A549 treated with RU486 at 1 μM for 4 hours (cell line): ENCODE data around the gene ANKAR. TPM values are rescaled to one million over a fixed set of nuclear protein-coding genes. Genes with fewer than 3 reads are reported as not detected.

Experiments used
- total RNA-seq: library from RNA; stranded (reverse); fragments of 200-300 nt; extraction: Qiagen RNA extraction; gene quantifications from 5 replicates; pipeline ENCODE4 v1.2.3, GENCODE V29; 2022; ENCODE audit warnings: low read depth

ANKAR gene, protein sequence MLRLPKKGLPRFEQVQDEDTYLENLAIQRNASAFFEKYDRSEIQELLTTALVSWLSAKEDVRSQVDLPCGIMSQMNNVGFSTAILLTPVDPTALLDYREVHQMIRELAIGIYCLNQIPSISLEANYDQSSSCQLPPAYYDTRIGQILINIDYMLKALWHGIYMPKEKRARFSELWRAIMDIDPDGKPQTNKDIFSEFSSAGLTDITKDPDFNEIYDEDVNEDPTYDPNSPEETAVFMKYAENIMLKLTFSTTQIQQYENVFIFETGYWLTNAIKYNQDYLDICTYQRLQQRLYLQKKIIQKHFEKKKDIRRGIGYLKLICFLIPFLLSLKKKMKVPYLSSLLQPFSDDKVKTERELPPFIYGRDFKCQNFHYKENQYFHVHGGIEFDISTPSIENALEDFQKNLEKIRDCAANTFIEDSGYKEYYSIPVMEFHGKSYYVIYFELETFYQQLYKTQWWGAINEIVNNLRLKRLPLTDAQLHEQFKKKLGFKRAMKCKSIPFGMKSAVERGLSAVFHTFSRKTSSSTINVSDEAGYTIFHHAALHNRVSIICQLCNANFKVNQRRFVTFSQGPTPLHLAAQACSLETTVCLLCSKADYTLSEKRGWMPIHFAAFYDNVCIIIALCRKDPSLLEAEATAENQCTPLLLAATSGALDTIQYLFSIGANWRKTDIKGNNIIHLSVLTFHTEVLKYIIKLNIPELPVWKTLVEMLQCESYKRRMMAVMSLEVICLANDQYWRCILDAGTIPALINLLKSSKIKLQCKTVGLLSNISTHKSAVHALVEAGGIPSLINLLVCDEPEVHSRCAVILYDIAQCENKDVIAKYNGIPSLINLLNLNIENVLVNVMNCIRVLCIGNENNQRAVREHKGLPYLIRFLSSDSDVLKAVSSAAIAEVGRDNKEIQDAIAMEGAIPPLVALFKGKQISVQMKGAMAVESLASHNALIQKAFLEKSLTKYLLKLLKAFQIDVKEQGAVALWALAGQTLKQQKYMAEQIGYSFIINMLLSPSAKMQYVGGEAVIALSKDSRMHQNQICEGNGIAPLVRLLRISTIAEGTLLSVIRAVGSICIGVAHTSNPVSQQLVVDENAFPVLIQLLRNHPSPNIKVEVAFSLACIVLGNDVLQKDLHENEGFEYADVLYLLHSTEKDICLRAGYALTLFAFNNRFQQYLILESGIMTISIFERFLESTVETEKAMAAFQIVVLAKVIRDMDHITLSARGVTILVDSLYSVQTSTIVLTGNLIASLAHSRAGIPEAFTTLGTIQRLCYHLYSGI (N-terminal part only)
- total RNA-seq = 0.97 to 1.9 TPM (median 1.1 TPM) in 5 replicates

DNA sequence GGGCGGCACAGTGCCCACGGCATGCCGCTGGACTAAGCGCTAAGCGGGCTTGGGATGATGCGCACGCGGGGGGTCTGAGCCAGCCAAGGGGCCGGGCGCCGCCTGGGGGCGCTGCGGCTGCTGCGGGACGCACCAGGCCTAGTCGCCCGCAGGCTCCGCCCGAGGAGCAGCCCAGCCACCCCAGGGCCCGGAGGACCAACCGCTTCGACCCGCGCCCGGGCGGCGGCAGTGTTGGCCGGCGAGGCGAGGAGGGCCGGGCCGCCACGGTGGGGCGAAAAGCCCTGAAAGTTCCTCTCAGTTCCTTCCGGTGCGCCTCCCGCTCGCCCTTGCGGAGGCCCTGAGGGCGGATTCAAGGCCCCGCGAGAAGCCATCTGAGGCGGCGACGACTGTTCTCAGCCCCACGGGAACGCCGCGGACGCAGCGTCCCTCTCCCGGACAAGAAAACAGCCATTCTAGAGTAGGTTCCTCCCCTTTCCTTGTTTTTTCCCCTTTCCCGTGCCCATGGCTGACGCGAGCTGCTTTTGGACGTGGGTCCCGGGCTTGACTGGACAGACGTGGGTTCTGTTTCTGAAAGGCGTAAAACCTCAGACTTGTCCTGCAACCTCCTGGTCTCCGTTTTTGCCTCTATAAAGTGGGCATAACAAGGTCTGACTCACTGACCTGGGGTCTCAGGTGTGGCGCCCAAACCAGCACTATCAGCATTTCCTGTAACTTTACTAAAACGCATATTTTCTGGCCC, at the start of gene ANKAR:
TSS of gene ANKAR (plus strand) at position 297 of the 739 bp plus-strand sequence. CDS start 1,821 bp downstream, outside the sequence.

DNA sequence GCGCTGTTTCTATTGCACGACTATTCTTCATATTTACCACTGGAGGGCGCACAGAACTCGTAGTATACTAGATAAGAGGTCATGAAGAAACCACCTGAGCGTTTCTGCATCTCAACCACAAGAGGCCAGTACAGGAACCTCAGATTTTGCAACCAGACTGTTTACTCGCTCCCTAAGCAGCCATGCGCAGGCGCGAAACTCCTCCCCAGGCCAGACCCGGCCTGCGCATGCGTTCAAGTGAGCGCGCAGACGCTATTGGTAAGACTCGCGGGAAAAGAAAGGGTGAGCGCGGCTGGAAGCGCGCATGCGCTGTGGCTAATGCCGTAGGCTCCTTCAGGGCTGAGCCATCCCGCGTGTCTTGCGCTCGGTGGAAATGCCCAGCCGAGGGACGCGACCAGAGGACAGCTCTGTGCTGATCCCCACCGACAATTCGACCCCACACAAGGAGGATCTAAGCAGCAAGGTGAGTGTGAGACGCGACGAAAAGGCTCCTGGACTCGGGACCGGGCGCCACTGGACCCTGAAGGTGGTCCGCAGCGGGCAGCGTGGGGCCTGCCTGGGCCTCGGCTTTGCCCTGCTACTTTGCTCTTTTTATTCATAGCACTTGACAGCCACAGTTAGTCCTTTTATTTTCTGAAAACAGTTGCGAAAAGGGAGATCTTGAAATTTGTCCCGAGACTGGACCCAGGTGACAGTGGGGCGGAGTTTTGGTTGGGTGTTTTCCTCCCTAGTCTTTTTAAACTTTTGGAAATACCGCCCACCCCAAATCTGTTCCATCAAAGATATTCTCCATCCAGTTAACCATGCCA, 13.1 kb upstream of the ANKAR start, which contains the start of gene ASNSD1:
TSS of gene ASNSD1 (plus strand) at position 312 of the 809 bp plus-strand sequence. CDS start 4,674 bp downstream, outside the sequence.

Other genes with a start within 250 kb of the ANKAR start
- 23.9 to 57.1 TPM (median 43.5 TPM) in 5 replicates for gene WDR75, start 233.2 kb upstream of the ANKAR start, total RNA-seq
- gene SLC40A1, start 93.9 kb upstream of the ANKAR start, total RNA-seq = 2.1 to 4.2 TPM (median 3.3 TPM) in 5 replicates
- gene ASNSD1, start 13.2 kb upstream of the ANKAR start, total RNA-seq = 27.1 to 41.2 TPM (median 36.4 TPM) in 5 replicates
- 2.4 to 4.5 TPM (median 4.0 TPM) in 5 replicates for gene OSGEPL1, start 88.1 kb downstream of the ANKAR start, total RNA-seq
- gene ORMDL1, start 109.7 kb downstream of the ANKAR start, total RNA-seq = 33.1 to 50.2 TPM (median 44.6 TPM) in 5 replicates
- 4.1 to 8.0 TPM (median 7.6 TPM) in 5 replicates for gene PMS1, start 109.8 kb downstream of the ANKAR start, total RNA-seq